GM19238 (cell line): ENCODE results near the gene EGLN1.
"Not testable (repeated sequence)": the region's sequence is repeated elsewhere in the genome, so short reads cannot be mapped to it uniquely, and the experiment has no call there.

ENCODE experiments used
- DNase-seq: peaks from one replicate; pipeline ENCODE4 v3.0.0; 2011; ENCODE audit warnings: low spot score; ENCODE audit not compliant: insufficient read length

The EGLN1 gene

DNA sequence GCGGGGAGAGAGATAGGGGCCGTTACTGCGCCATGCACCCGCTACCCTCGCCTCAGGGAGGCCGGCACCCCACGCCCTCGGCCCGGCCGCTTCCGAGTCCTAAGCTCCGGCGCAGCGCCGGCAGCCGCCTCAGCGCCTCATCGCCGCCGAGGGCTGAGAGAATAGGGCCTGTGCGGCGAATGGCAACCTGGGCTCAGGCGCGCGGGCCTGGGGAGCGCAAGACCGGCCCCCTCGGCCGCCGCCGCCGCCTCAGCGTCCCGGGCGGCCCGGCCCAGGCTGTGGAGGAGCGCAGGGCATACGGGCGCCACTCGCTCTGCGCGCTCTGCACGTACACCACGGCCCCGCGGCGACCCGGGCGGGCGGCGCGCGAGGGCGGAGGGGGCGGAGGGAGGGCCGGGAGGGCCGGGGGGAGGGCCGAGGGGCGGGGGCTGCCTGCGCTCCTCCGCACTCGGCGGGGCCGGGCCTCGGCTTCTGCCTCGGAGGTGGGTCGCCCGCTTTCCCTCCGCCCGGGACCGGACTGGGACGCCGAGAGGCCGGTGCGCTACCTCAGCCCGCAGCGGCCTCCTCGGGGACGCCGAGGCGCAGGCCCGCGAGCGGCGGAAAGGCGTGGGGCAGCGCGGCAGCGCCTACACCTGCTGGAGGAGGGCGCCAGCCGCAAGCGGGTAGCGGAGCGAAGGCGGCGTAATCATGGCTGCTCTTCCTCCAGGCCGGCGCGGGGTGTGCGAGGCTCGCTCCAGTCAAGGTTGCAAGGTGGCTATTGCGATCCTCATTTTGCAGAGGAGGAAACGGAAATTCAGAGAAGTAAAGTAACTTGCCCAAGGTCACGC, at the start of gene EGLN1:
Gene EGLN1, minus strand, starts transcription at position 317 of the 827 bp plus-strand sequence. CDS start 399 bp downstream, outside the sequence.
- DNase-seq, result peak; percentile 80

DNA sequence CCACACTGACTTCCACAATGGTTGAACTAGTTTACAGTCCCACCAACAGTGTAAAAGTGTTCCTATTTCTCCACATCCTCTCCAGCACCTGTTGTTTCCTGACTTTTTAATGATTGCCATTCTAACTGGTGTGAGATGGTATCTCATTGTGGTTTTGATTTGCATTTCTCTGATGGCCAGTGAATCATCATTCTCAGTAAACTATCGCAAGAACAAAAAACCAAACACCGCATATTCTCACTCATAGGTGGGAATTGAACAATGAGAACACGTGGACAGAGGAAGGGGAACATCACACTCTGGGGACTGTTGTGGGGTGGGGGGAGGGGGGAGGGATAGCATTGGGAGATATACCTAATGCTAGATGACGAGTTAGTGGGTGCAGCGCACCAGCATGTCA, 49.4 kb upstream of the EGLN1 start:
- DNase-seq, result not testable (repeated sequence)

DNA sequence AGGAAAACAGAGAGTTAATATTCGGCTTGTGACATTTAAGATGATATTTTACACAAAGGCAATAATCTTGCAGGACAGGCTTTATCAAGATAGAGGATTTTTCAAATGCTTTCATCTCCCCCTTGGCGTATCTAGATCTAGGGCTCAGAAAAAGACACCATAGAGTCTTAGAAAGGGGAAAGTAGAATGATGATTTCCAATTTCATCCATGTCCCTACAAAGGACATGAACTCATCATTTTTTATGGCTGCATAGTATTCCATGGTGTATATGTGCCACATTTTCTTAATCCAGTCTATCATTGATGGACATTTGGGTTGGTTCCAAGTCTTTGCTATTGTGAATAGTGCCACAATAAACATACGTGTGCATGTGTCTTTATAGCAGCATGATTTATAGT, 48.9 kb upstream of the EGLN1 start:
- not testable (repeated sequence) for DNase-seq

DNA sequence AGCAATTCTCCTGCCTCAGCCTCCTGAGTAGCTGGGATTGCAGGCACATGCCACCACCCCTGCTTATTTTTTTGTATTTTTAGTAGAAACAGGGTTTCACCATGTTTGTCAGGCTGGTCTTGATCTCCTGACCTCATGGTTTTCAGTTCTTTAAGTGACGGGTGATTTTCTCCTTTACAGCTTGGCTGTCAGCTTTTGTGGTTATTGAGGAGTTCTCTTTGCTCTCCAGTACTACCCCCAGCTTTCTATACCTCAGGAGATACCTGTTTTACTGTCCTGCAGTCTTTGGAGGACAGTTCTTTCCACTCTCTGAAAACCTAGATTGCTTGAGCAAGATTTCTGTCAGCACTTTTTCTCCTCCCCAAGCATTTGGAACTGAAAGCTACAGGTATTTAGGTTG, 45.9 kb upstream of the EGLN1 start:
- no peak for DNase-seq

DNA sequence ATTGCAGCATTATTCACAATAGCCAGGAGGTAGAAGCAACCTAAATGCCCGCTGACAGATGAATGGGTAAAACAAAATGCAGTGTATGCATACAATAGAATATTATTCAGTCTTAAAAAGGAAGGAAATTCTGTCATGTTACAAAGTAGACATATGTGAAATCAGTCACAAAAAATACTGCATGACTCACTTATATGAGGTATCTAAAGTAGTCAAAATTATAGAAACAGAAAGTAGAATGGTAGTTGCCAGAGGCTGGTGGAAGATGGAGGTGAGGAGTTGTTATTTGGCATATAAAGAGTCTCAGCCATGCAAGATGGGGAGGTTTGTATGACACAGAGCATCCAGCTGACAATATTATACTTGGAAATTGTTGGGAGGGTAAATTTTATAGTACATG, 43.0 kb upstream of the EGLN1 start:
- no peak for DNase-seq

DNA sequence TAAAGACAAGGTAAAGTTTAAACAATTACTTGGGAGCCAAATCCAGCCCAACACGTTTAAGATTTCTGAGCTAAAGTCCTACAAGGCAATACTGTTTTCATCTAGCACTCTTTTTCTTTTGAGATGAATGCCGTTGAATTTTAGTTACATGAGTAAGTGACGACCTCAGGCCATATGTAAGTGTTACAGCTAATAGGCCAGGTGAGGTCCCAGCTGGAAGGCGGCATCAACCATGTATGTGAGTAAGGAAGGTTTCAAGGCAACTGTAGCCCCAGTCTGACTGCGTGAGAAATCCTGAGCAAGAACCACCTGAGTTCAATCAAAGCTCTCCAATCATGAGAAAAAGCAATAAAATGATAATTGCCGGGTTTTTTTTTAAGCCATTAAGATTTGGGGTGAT, 41.5 kb upstream of the EGLN1 start:
- no peak for DNase-seq

DNA sequence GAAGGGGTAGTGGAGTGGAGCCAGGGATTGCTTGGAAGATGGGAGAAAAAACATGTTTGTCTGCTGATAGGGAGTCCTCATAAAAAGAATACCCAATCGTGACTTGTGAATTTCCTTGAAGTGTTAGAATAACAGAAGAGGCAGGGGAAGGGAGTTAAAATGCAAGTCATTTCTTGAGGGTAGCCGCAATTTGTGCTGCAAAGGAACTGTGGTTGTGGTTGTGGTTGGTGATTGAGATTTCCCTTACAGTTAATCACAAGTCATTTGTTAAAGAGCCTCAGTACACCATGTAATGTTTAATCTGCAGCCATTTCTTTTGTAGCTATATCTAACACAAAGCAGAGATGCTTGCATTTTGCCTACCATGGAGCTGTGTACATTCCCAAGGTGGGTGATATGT, 38.5 kb upstream of the EGLN1 start:
- DNase-seq, result peak; percentile 10

DNA sequence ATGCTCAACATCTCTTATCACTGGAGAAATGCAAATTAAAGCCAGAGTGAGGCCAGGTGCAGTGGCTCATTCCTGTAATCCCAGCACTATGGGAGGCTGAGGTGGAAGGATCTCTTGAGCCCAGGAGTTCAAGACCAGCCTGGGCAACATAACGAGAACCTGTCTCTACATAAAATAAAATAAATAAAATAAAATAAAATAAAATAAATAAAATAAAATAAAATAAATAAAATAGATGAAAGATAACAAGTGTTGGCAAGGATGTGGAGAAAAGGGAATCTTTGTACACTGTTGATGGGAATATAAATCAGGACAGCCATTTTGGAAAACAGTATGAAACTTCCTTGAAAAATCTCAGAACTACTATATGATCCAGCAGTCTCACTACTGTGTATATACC, 37.4 kb upstream of the EGLN1 start:
- DNase-seq, result not testable (repeated sequence)

DNA sequence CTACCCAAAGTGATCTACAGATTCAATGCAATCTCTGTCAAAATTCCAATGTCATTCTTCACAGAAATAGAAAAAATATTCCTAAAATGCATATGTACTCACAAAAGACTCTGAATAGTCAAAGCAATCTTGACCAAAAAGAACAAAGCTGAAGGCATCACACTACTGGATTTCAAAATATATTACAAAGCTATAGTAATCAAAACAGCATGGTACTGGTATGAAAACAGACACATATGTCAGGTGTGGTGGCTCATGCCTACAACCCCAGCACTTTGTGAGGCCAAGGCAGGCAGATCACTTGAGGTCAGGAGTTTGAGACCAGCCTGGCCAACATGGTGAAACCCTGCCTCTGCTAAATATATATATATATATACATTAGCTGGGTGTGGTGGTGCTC, 35.9 kb upstream of the EGLN1 start:
- not testable (repeated sequence) for DNase-seq

DNA sequence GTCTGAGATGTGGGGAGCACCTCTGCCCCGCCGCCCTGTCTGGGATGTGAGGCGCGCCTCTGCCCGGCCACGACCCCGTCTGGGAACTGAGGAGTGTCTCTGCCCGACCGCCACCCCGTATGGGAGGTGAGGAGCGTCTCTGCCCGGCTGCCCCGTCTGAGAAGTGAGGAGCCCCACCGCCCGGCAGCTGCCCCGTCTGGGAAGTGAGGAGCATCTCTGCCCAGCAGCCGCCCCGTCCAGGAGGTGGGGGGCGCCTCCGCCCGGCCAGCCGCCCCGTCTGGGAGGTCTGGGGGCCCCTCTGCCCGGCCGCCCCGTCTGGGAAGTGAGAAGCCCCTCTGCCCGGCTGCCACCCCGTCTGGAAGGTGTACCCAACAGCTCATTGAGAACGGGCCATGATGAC, 32.0 kb upstream of the EGLN1 start:
- not testable (repeated sequence) for DNase-seq

DNA sequence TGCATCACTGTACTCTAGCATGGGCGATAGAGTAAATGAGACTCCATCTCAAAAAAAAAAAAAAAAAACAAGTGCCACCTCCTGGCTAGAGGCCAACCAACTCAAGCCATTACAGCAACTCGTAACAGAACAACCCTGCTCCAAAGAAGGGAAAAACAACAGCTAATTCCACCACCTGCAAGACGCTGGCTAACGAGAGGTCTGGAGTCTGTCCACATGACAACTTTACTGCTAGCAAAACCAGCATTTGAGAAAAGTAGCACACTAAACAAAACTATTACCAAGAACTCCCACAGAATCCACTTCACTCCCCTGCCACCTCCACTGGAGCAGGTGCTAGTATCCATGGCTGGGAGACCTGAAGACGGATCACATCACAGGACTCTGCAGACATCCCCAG, 24.1 kb upstream of the EGLN1 start:
- no peak for DNase-seq

DNA sequence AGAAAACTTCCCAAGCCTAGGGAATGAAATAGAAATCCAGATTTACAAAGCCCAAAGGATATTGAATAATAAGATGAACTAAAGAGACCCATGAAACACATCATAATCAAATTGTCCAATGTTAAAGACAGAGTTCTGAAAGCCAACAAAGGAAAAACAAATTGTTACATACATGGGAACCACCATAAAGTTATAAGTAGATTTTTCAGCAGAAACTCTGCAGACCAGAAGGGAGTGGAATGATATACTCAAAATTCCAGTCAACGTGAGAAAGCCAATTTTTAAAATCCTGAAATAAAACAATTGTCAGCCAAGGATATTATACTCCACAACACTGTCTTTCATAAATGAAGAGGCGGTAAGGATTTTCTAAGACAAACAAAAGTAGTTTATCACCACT, 22.0 kb upstream of the EGLN1 start:
- no peak for DNase-seq

DNA sequence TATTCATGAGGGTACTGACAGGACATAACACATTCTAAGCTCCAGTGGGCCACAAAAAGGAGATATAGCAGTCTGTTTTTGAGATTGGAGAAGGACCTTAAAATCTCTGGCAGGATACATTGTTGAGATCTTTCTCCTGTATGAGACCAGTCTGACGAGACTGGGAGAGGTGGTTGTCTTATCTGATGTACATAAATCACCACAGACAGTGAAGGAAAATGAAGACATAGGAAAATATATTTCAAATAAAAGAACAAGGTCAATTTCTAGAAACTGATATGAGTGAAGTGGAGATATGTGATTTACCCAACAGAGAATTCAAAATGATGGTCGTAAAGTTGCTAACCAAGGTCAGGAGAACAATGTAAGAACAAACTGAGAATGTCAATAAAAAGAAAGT, 21.3 kb upstream of the EGLN1 start:
- no peak for DNase-seq

DNA sequence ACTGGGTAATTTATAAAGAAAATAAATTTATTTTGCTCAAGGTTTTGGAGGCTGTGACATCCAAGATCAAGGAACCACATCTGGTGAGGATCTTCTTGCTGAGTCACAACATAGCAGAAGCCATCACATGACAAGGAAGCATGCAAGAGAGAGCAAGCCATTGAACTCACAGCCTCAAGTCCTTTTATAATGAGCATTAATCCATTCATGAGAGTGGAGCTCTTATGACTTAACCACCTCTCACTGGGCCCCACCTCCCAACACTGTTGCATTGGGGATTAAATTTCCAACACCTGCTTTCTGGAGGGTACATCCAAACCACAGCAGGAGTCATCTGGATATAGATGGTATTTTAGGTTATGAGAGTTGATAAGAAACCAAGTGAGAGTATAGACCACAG, 20.6 kb upstream of the EGLN1 start:
- no peak for DNase-seq

DNA sequence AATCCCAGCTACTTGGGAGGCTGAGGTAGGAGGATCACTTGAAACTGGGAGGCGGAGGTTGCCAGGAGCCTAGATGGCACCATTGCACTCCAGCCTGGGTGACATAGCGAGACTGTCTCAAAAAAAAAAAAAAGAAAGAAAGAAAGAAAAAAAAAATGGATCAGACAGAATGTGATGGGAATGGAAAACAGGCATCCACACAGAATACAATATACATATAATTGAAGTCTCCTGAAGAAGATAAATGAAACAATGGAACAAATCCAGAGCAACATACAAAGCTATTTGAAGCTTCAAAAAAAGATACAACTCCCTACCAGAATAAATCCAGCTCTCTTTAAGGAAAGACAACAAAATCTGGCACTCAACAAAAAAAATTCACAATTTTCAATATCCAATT, 10.9 kb upstream of the EGLN1 start:
- DNase-seq, result no peak

DNA sequence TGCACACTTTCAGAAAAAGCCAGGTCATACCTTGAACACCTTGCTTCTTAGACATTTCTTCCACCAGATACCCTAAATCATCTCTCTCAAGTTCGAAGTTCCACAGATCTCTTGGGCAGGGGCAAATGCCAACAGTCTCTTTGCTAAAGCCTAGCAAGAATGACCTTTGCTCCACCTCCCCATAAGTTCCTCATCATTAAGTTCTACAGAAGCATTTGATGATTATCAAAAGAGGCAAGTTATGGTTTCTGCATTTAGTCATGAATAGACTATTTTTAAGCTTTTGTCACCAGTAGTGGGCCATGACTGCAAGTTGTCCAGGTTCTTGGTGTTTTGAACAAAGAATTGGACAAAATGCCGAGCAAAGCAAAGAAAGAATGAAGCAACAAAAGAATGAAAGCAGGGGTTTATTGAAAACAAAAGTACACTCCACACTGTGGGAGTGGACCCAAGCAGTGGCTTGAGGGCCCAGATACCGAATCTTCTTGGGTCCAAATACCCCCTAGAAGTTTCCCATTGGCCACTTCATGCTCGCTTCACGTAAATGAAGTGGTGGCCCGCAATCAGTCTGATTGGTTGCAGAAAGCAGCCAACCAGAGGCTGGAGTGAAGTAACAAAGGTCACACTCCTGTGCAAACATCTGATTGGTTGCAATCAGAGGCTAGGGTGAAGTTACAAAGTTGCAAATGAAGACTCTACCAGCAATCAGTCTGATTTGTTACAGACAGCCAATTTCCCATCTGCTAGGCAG, 9.8 kb upstream of the EGLN1 start:
- DNase-seq, result no peak

DNA sequence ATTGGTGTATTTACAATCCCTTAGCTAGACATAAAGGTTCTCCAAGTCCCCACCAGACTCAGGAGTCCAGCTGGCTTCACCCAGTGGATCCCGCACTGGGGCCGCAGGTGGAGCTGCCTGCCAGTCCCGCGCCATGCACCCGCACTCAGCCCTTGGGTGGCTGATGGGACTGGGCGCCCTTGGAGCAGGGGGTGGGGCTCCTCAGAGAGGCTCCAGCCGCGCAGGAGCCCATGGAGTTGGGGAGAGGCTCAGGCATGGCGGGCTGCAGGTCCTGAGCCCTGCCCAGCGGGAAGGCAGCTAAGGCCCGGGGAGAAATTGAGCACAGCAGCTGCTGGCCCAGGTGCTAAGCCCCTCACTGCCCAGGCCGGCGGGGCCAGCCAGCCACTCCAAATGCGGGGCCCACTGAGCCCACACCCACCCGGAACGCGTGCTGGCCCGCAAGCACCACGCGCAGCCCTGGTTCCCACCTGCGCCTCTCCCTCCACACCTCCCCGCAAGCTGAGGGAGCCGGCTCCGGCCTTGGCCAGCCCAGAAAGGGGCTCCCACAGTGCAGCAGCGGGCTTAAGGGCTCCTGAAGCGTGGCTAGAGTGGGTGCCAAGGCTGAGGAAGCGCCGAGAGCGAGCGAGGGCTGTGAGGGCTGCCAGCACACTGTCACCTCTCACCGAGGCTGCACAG, 8.7 kb upstream of the EGLN1 start:
- DNase-seq, result not testable (repeated sequence)

DNA sequence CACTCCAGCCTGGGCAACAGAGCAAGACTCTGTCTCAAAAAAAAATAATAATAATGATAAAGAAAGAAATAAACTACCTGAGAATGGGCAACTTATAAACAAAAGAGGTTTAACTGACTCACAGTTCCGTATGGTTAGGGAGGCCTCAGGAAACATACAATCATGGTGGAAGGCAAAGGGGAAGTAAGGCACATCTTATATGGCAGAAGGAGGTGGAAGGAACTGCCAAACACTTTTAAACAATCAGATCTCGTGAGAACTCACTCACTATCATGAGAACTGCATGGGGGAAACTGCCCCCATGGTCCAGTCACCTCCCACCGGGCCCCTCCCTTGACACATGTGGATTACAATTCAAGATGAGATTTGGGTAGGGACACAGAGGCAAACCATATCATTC, 6.3 kb upstream of the EGLN1 start:
- DNase-seq, result no peak

DNA sequence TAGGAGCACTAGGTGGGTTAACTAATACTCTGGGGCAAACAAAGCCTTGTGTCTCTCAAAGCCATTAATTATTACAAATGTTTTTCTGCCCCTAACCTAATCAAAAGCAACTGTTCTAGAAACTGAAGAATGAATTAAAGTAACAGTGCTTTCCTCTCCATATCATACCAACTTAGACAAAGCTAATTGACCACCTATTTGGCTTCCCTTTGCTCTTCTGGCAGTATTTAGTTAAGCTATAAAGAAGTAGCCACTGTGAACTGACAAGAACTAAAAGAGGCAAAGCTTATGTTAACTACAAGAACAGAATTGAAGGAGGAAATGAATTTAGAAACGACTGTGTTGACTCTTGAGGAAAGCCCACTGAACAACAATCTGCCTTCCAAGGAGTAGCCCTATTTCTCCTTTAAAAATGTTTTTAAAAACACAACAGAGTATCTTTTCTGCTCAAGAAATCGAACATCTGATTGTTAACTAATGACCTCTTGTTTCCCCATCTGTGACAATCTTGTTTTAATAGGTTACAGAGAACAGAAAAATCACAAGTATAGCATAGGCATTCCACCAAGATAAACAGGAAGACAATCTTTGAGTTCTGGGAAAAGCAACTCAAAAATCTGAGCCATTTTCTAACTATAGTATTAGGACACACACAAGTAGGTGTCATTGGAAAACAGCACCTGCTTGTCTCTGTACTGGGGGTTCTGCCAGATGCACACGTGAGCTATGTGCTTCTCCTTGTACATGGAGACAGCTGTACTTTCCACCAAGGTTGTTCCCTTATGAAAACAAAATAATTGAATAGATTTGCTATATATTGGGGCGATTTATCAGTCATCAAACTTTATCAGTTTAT, 3.1 kb upstream of the EGLN1 start:
- DNase-seq, result no peak

DNA sequence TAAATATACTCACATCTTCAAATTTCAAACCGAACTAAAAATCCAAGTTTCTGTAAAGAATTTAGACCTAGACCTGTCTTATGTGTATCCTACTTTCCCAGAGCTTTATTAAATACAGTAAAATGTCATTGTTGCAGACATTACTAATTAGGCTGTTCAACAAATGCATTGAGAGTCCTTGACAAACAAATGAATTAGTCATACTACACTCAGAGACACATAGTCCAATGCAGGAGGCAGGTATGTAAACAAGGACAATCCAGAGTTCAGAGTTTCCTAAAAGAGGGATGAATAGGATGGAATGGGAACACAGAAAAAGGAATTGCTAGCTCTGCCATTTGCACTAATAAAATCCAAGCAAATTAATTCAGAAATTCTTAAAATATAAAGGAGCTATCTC, 1.6 kb upstream of the EGLN1 start:
- no peak for DNase-seq

DNA sequence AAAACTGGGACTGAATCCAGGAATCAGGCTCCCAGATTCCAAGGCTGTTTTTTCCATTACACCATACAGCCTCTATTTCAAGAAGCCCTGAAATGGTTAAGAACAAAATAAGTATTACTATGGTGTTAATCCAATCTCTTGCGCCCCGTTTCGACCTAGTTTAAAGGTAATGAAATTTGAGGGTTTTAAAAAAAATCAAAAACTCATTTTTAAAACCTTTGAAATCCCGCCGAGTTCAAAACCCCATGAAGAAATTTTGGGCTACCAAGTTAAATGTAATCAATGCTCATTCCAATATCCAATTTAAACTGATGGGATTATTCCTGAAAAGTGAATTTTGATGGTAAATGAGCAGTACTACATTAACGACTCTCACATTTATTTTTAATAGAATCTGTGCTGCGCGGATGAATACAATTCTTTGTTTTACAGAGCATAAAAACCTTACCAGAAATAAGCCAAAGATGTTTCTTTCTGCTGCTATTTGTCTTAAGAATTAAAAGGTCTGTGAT, 767 bp upstream of the EGLN1 start:
- DNase-seq, result no peak
